RWPE2 (cell line): ENCODE measurements around the gene NEXMIF.
"Not testable (repeated sequence)": the region's sequence is repeated elsewhere in the genome, so short reads cannot be mapped to it uniquely, and the experiment has no call there.

Experiments used
- ATAC-seq: fragments of 200-7000 bp; cut with Tn5 transposase; 3 replicates; pipeline ENCODE4 v1.9.1; 2021; ENCODE audit warnings: low read depth
- DNase-seq: peaks from one replicate; pipeline ENCODE4 v3.0.0-alpha.2; 2020; ENCODE audit warnings: low spot score
- H3K27ac ChIP-seq: fragments of 450-650 bp; 2 replicates; pipeline ENCODE4 v1.5.1; 2017; ENCODE audit warnings: mild to moderate bottlenecking; ENCODE audit not compliant: poor library complexity, severe bottlenecking
- H3K27me3 ChIP-seq: fragments of 250-450 bp; sonication (Bioruptor Pico); 2 replicates; pipeline ENCODE4 v1.5.1; 2021; ENCODE audit warnings: mild to moderate bottlenecking, moderate library complexity; ENCODE audit not compliant: insufficient read depth, poor library complexity, severe bottlenecking
- H3K36me3 ChIP-seq: fragments of 250-450 bp; sonication (Bioruptor Pico); 2 replicates; pipeline ENCODE4 v1.5.1; 2020; ENCODE audit warnings: low read depth, mild to moderate bottlenecking, moderate library complexity
- H3K4me1 ChIP-seq: fragments of 250-450 bp; sonication (Bioruptor Pico); 2 replicates; pipeline ENCODE4 v1.5.1; 2021; ENCODE audit warnings: mild to moderate bottlenecking, moderate library complexity; ENCODE audit not compliant: insufficient read depth, poor library complexity, severe bottlenecking
- H3K4me3 ChIP-seq: fragments of 250-450 bp; sonication (Bioruptor Pico); 2 replicates; pipeline ENCODE4 v1.5.1; 2021; ENCODE audit warnings: mild to moderate bottlenecking, moderate library complexity; ENCODE audit not compliant: severe bottlenecking
- H3K9me3 ChIP-seq: fragments of 250-450 bp; sonication (Bioruptor Pico); 2 replicates; pipeline ENCODE4 v1.5.1; 2021; ENCODE audit warnings: mild to moderate bottlenecking, moderate library complexity; ENCODE audit not compliant: severe bottlenecking
- CTCF ChIP-seq: fragments of 450-650 bp; IDR thresholded peaks from one replicate; pipeline ENCODE4 v1.5.1; 2017; ENCODE audit warnings: mild to moderate bottlenecking, moderate library complexity; ENCODE audit not compliant: poor library complexity, severe bottlenecking

NEXMIF gene

GRCh38 chrX:74906417-74906816, 18.8 kb downstream of the NEXMIF start:
- DNase-seq, result no peak
- no peak for TF ChIP-seq CTCF
- ATAC-seq, result no peak
- H3K27ac ChIP-seq, result no peak overlapping the region
- H3K27me3 ChIP-seq, result no peaks in the 10 kb centered on the region
- H3K4me1 ChIP-seq, result no peaks in the 10 kb centered on the region
- no peaks in the 10 kb centered on the region for H3K36me3 ChIP-seq
- no peaks in the 10 kb centered on the region for H3K9me3 ChIP-seq
- H3K4me3 ChIP-seq, result no peak overlapping the region

- no peak for TF ChIP-seq CTCF
- DNase-seq (no peak), ATAC-seq (no peak)
- Histone ChIP-seq H3K4me1 (no peaks in the 10 kb centered on the region), H3K27ac (no peak overlapping the region), H3K4me3 (no peak overlapping the region), H3K9me3 (no peaks in the 10 kb centered on the region), H3K27me3 (no peaks in the 10 kb centered on the region), H3K36me3 (no peaks in the 10 kb centered on the region)
Measured at GRCh38 chrX:74902806-74903205, 22.4 kb downstream of the NEXMIF start.

- DNase-seq (no peak), ATAC-seq (no peak)
- Histone ChIP-seq H3K27me3 (no peaks in the 10 kb centered on the region), H3K27ac (no peak overlapping the region), H3K4me3 (no peak overlapping the region), H3K9me3 (no peaks in the 10 kb centered on the region), H3K36me3 (no peaks in the 10 kb centered on the region), H3K4me1 (no peaks in the 10 kb centered on the region)
- no peak for TF ChIP-seq CTCF
Measured at GRCh38 chrX:74892561-74892960, 32.7 kb downstream of the NEXMIF start.

GRCh38 chrX:74890676-74891430, 34.4 kb downstream of the NEXMIF start:
- H3K27ac ChIP-seq, result no peak overlapping the region
- H3K27me3 ChIP-seq, result no peaks in the 10 kb centered on the region
- H3K4me3 ChIP-seq, result no peak overlapping the region
- no peaks in the 10 kb centered on the region for H3K9me3 ChIP-seq
- DNase-seq, result no peak
- H3K4me1 ChIP-seq, result no peaks in the 10 kb centered on the region
- H3K36me3 ChIP-seq, result no peaks in the 10 kb centered on the region
- ATAC-seq, result no peak
- TF ChIP-seq CTCF, result no peak

- not testable (repeated sequence) for H3K9me3 ChIP-seq, H3K36me3 ChIP-seq, H3K27ac ChIP-seq, H3K27me3 ChIP-seq, ATAC-seq, DNase-seq, H3K4me3 ChIP-seq, H3K4me1 ChIP-seq
Measured at GRCh38 chrX:74882383-74882782, 42.9 kb downstream of the NEXMIF start.
